Measurements from ENCODE around the gene CBFA2T3. TPM values are rescaled to one million over a fixed set of nuclear protein-coding genes. Genes with fewer than 3 reads are reported as not detected.

Gene CBFA2T3
- total RNA-seq, 1 experiment from 2014 or later, result 0.64 TPM

GRCh38 chr16:88982286-88983084, 5.5 kb upstream of the CBFA2T3 start:
- in situ Hi-C loops (cut with HindIII; ENCODE audit: low sequenced_read_pairs), result no loop called here
- no peak for DNase-seq (ENCODE audit: low spot score)

DNA sequence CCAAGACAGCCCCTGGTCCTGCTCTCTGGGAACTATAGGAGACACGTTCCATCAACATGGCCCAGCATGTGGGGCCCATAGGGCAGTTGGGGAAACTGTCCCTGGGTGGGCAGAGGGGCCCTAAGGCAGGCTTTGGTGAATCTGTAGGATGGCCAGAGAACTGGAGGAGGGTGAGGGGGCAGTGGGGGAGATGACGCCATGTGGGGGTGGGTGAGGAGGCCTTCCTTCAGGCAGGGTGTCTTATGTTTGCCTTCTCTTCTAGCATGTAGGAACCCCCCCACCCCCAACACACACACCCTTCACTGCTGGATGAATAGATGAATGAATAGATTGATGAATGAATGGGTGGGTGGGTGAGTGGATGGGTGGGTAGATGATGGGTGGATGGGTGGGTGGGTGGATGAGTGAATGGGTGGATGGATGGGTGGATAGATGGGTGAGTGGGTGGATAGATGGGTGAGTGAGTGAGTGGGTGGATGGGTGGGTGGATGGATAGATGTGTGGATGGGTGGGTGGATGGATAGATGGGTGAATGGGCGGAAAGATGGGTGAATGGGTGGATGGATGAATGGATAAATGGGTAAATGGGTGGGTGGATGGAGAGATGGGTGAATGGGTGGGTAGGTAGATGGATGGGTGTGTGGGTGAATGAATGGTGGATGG, 2.5 kb upstream of the CBFA2T3 start:
- in situ Hi-C loops (cut with HindIII; ENCODE audit: low sequenced_read_pairs), result no loop called here
- no peak for DNase-seq (ENCODE audit: low spot score)

GRCh38 chr16:88978608-88979346, 1.8 kb upstream of the CBFA2T3 start:
- no peak for DNase-seq (ENCODE audit: low spot score)
- in situ Hi-C loops (cut with HindIII; ENCODE audit: low sequenced_read_pairs), result no loop called here

- in situ Hi-C loops (cut with HindIII; ENCODE audit: low sequenced_read_pairs), result no loop called here
- DNase-seq (ENCODE audit: low spot score), result no peak
These were observed 1.0 kb upstream of the CBFA2T3 start for GRCh38 chr16:88977812-88978607.

GRCh38 chr16:88976366-88977017, 515 bp downstream of the CBFA2T3 start:
- DNase-seq (ENCODE audit: low spot score), result no peak

DNA sequence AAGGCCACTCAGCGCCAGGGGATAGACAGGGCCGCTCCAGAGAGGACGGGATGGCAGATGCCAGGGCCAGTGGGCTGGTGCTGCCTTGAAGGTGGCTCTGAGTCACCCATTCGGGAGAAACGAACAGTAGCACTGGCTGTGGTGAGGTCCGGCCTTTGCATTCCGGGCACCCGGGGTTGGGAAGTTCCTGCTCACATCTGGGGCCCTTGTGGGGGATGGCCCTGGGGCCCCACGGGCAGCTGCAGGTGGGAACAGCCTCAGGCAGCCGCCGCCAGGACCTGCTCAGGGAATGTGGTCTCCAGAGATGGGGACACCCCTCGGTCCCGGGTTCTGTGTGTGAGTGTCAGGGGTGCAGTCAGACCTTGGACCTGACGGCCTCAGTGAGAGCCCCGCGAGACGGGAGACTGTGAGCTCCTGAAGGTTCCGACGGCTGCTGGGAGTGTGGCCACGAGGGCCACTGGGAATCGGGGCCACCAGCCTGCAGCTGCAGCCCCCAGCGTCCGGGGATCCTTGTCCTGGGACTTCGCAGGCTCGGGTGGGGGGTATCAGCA, 1.4 kb downstream of the CBFA2T3 start:
- DNase-seq (ENCODE audit: low spot score), result no peak
- in situ Hi-C loops (cut with HindIII; ENCODE audit: low sequenced_read_pairs), result no loop called here

More at GRCh38 chr16:88976366-88977017, 515 bp downstream of the CBFA2T3 start:
- in situ Hi-C loops (cut with HindIII; ENCODE audit: low sequenced_read_pairs), result no loop called here

DNA sequence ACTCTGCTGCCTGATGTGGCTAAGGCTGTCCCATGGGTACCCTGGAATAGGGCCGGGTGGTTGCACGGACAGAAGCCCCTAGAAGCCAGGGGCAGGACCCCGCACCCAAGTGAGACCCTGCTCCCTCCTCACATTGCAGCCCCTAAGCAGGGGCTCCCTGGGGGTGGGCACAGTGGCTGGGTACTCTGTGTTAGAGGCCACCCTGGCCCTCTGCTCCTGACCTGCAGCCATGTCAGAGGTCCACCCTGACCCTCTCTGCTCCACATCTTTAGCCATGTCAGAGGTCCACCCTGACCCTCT, 2.1 kb downstream of the CBFA2T3 start:
- DNase-seq (ENCODE audit: low spot score), result no peak
- in situ Hi-C loops (cut with HindIII; ENCODE audit: low sequenced_read_pairs), result no loop called here

GRCh38 chr16:88974080-88974915, 2.7 kb downstream of the CBFA2T3 start:
- DNase-seq (ENCODE audit: low spot score), result no peak
- in situ Hi-C loops (cut with HindIII; ENCODE audit: low sequenced_read_pairs), result no loop called here

GRCh38 chr16:88973415-88974050, 3.5 kb downstream of the CBFA2T3 start:
- no peak for DNase-seq (ENCODE audit: low spot score)

GRCh38 chr16:88973007-88973410, 4.0 kb downstream of the CBFA2T3 start:
- in situ Hi-C loops (cut with HindIII; ENCODE audit: low sequenced_read_pairs), result no loop called here
- DNase-seq (ENCODE audit: low spot score), result no peak

More at GRCh38 chr16:88973415-88974050, 3.5 kb downstream of the CBFA2T3 start:
- in situ Hi-C loops (cut with HindIII; ENCODE audit: low sequenced_read_pairs), result no loop called here

DNA sequence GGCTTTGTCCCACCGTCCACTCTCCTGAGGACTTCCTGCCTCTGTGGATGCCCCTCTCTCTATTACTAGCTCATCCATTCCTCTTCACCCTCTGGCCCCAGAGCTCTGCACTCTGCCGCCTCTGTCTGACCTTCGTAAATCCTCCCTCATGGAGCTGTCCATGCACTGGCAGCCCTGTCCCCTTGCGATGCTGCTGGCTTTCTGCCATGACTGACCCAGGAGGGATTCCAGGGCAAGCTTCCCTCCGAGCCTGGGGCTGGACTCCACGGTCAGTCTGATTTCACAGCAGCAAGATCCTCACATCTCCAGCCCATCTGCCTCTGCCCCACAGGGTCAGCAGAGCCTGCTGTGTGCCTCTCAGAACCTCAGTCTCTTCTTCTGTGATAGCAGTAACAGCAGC, 4.7 kb downstream of the CBFA2T3 start:
- in situ Hi-C loops (cut with HindIII; ENCODE audit: low sequenced_read_pairs), result no loop called here
- no peak for DNase-seq (ENCODE audit: low spot score)

GRCh38 chr16:88971371-88972097, 5.5 kb downstream of the CBFA2T3 start:
- no peak for DNase-seq (ENCODE audit: low spot score)
- in situ Hi-C loops (cut with HindIII; ENCODE audit: low sequenced_read_pairs), result no loop called here

DNA sequence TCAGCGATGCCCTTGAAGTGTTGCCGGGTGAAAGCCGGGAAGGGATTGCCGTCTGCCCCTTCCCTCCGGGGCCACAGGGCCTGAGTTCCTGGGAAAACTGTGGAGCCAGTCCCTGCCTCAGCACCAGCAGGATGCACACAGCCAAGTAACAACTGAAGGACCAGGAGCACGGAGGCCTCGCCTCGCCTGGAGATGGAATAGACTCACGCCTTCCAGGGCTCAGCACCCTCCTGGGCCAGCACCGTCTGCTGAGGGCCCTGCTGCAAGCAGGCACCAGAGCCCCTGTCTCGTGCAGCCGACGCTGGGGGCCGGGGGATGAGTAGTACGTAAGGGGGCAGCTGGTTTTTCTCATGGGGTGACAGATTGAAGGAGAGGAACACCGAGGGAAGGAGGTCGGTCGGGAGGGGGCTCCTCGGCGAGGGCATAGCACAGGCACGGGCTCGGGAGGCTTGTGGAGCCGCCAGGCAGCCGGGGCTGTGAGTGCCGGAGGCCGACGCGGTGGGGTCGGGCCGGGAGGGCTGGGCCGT, 6.4 kb downstream of the CBFA2T3 start:
- no peak for DNase-seq (ENCODE audit: low spot score)
- in situ Hi-C loops (cut with HindIII; ENCODE audit: low sequenced_read_pairs), result no loop called here

- in situ Hi-C loops (cut with HindIII; ENCODE audit: low sequenced_read_pairs), result no loop called here
- no peak for DNase-seq (ENCODE audit: low spot score)
These were observed 7.0 kb downstream of the CBFA2T3 start for GRCh38 chr16:88970050-88970449.

DNA sequence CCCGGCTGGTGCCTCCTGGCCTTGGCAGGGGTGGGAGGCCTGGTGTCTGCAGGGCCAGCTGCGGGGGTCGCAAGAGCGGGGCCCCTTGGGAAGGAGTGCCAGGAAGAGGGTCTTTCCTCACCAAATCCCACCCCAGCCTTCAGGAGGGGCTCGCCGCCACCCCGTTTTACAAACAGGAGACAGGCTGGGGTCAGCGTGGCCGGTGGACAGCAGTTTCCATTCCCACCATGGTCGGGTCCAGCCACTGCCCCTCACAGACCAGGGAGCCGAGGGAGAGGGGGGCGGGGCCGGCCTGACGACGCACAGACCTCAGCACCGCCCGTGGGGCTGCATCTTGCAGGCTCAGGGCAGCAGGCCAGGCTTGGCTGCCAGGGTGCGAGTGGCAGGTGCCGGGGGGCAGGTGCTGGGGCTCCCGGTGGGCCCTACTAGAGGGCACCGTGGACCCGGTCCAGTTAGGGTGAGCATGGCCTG, 7.6 kb downstream of the CBFA2T3 start:
- no peak for DNase-seq (ENCODE audit: low spot score)
- in situ Hi-C loops (cut with HindIII; ENCODE audit: low sequenced_read_pairs), result no loop called here

DNA sequence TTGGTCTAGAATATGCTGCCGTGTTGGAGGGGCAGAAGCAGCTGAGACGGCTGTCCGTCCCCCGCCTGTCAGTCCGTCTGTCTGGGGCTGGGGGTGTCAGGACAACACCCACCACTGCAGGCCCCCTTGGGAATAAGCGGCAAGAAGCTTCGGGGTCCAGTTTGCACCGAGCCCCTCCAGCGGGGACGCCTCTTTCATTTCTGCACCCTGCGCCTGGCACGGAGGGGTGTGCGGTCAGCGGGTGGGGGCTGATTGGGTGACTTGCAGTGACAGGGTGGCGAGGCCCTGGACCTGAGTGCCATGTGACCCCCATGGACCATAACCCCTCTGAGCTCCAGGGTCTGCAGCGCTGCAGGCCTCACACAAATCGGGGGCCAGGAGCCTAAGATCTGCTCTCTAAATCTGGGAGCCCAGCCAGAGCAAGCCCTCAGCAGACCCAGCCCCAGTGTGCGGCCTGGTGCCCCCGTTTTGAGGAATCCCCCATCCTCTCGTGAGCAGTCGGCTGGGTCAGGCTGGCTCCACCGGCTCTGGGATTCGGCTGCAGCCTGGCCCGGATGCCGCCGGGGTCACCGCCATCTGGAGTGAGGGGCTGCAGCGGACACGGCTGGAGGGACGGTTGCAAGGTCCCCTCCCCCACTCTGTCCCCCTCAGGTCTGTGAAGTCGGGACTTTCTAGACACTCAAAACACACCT, 8.3 kb downstream of the CBFA2T3 start:
- in situ Hi-C loops (cut with HindIII; ENCODE audit: low sequenced_read_pairs), result no loop called here
- DNase-seq (ENCODE audit: low spot score), result no peak

Data from G401 (cell line).